CD8-positive, alpha-beta memory T cell (primary cell): ENCODE measurements around the gene IGSF22. TPM values are rescaled to one million over a fixed set of nuclear protein-coding genes. Genes with fewer than 3 reads are reported as not detected.
A peak's percentile ranks its signal among the peaks of the same experiment; 100 is the strongest.

Experiments
- CTCF ChIA-PET: fragments of 350-600 bp; sonication (Branson Sonifier 250); formaldehyde crosslinking; loops from one replicate; lab custom pipeline; 2021; ENCODE audit warnings: antibody characterized with exemption; lab: Charles Lee
- POLR2A ChIA-PET: fragments of 350-600 bp; sonication (Branson Sonifier 250); formaldehyde crosslinking; loops from one replicate; lab custom pipeline; 2021; ENCODE audit warnings: antibody characterized with exemption; lab: Charles Lee
- DNase-seq, 5 donors: peaks; one replicate each; pipeline versions ENCODE4 v3.0.0 to v3.0.0-alpha.2; 2020 to 2022; ENCODE audit warnings: mixed read lengths in 1 of 5
- H3K27ac ChIP-seq: one replicate; pipeline ENCODE4 v1.7.0; 2013; ENCODE audit warnings: low read depth, mild to moderate bottlenecking, low read length, moderate library complexity
- H3K27me3 ChIP-seq: 2 replicates; pipeline ENCODE4 v1.7.0; 2013; ENCODE audit warnings: low read length, mild to moderate bottlenecking; ENCODE audit not compliant: insufficient read depth, poor library complexity, severe bottlenecking
- H3K36me3 ChIP-seq: 2 replicates; pipeline ENCODE4 v1.7.0; 2013; ENCODE audit warnings: mild to moderate bottlenecking, low read length, moderate library complexity; ENCODE audit not compliant: insufficient read depth
- H3K4me1 ChIP-seq: 2 replicates; pipeline ENCODE4 v1.7.0; 2013; ENCODE audit warnings: mild to moderate bottlenecking, low read length, moderate library complexity; ENCODE audit not compliant: insufficient read depth
- H3K4me3 ChIP-seq: 2 replicates; pipeline ENCODE4 v1.7.0; 2013; ENCODE audit warnings: mild to moderate bottlenecking, low read length
- H3K9me3 ChIP-seq: 2 replicates; pipeline ENCODE4 v1.7.0; 2013; ENCODE audit warnings: mild to moderate bottlenecking, low read length
- H3K27ac Mint-ChIP-seq, 8 donors: one replicate each; pipeline ENCODE4 v1.8.0; 2020 to 2021; ENCODE audit warnings: mixed read lengths in 8 of 8, mild to moderate bottlenecking in 6 of 8, inconsistent platforms in 3 of 8, moderate library complexity in 3 of 8
- H3K27me3 Mint-ChIP-seq, 2 donors: one replicate each; pipeline ENCODE4 v1.8.0; 2020 to 2021; ENCODE audit warnings: mixed read lengths in 2 of 2, mild to moderate bottlenecking in 1 of 2, moderate library complexity in 1 of 2
- H3K36me3 Mint-ChIP-seq, 3 donors: one replicate each; pipeline ENCODE4 v1.8.0; 2020 to 2021; ENCODE audit warnings: mixed read lengths in 3 of 3, inconsistent platforms in 1 of 3, mild to moderate bottlenecking in 1 of 3
- H3K4me1 Mint-ChIP-seq, 3 donors: one replicate each; pipeline ENCODE4 v1.8.0; 2020 to 2021; ENCODE audit warnings: mixed read lengths in 3 of 3, inconsistent platforms in 1 of 3, mild to moderate bottlenecking in 1 of 3
- H3K4me3 Mint-ChIP-seq, 7 donors: one replicate each; pipeline ENCODE4 v1.8.0; 2020 to 2021; ENCODE audit warnings: mixed read lengths in 7 of 7, mild to moderate bottlenecking in 6 of 7, moderate library complexity in 4 of 7, inconsistent platforms in 2 of 7
- H3K9me3 Mint-ChIP-seq, 5 donors: one replicate each; pipeline ENCODE4 v1.8.0; 2020 to 2022; ENCODE audit warnings: mixed read lengths in 5 of 5, mild to moderate bottlenecking in 3 of 5, moderate library complexity in 2 of 5, inconsistent platforms in 1 of 5
- polyA plus RNA-seq: library from polyadenylated mRNA; unstranded; fragments of 300-500 nt; fragmentation: Illumina TruSeq; gene quantifications from one replicate; pipeline ENCODE4 v1.2.3, GENCODE V29; 2021
- total RNA-seq, 2 experiments: library from RNA; stranded (reverse); gene quantifications; one replicate each; pipeline ENCODE4 v1.2.3, GENCODE V29; 2021

IGSF22 gene
- total and polyA plus RNA-seq, 3 experiments from 2014 or later = 0.20 to 6.1 (median 0.33) TPM

GRCh38 chr11:18703001-18703763 is 22.8 kb downstream of the IGSF22 start:
- H3K9me3 ChIP-seq = no peaks in the 10 kb centered on the region
- H3K27ac Mint-ChIP-seq = peak overlapping the region in 2 of 8 donors; percentile 22 to 45
- peaks cover 2 to 5% (median 4%) of the 10 kb centered on the region in 3 donors for H3K36me3 Mint-ChIP-seq
- no peaks in the 10 kb centered on the region for H3K36me3 ChIP-seq
- H3K4me1 Mint-ChIP-seq = peaks cover 25 to 47% (median 31%) of the 10 kb centered on the region in 3 donors
- peak overlapping the region in 2 of 7 donors; percentile 32 to 73 for H3K4me3 Mint-ChIP-seq
- ChIA-PET CTCF (interaction anchor here (1.7 to 7.4 kb wide), 2 partner anchors 19 kb away, joined by 10 to 44 read pairs; no protein-coding TSS in a partner anchor), POLR2A (no interaction called here)
- no peak overlapping the region for H3K27ac ChIP-seq
- H3K27me3 ChIP-seq = no peaks in the 10 kb centered on the region
- peaks cover 19% of the 10 kb centered on the region for H3K4me1 ChIP-seq
- H3K4me3 ChIP-seq = no peak overlapping the region
- no peak for DNase-seq
- H3K9me3 Mint-ChIP-seq = no peaks in the 10 kb centered on the region
- peaks cover 0 to 1% of the 10 kb centered on the region in 2 donors for H3K27me3 Mint-ChIP-seq

- ChIA-PET POLR2A (no interaction called here), CTCF (interaction anchor here (1.7 kb wide), 1 partner anchor 20 kb away, joined by 10 read pairs; no protein-coding TSS in a partner anchor)
- no peaks in the 10 kb centered on the region for H3K27me3 ChIP-seq
- H3K27me3 Mint-ChIP-seq = peaks cover 0 to 1% of the 10 kb centered on the region in 2 donors
- H3K4me1 ChIP-seq = peaks cover 19% of the 10 kb centered on the region
- peaks cover 2 to 4% (median 4%) of the 10 kb centered on the region in 3 donors for H3K36me3 Mint-ChIP-seq
- no peak for DNase-seq
- no peaks in the 10 kb centered on the region for H3K9me3 Mint-ChIP-seq
- peak overlapping the region in 2 of 7 donors; percentile 7 to 19 for H3K4me3 Mint-ChIP-seq
- H3K4me3 ChIP-seq = no peak overlapping the region
- peaks cover 26 to 40% (median 28%) of the 10 kb centered on the region in 3 donors for H3K4me1 Mint-ChIP-seq
- no peak overlapping the region for H3K27ac ChIP-seq
- H3K36me3 ChIP-seq = no peaks in the 10 kb centered on the region
- no peaks in the 10 kb centered on the region for H3K9me3 ChIP-seq
- H3K27ac Mint-ChIP-seq = peak overlapping the region in 2 of 8 donors; percentile 10 to 60
Observed at GRCh38 chr11:18701614-18702216, 24.3 kb downstream of the IGSF22 start.

DNA sequence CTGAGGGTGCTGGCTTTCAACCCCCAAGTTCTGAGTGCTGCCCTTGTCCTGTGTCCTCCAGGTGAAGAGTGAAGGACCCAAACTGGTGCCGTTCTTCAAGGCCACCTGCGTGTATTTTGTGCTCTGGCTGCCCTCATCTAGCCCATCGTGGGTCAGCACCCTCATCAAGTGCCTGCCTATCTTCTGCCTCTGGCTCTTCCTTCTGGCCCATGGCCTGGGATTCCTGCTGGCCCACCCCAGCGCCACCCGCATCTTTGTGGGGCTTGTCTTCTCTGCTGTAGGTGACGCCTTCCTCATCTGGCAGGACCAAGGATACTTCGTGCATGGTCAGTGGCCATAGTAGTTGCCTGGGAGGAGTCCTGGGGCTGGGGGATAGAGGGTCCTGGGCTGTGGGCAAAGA is 25.1 kb downstream of the IGSF22 start:
- H3K4me3 Mint-ChIP-seq = peak overlapping the region in 5 of 7 donors; percentile 25 to 92 (median 71)
- H3K36me3 Mint-ChIP-seq = peaks cover 2 to 4% (median 3%) of the 10 kb centered on the region in 3 donors
- H3K4me3 ChIP-seq = no peak overlapping the region
- H3K36me3 ChIP-seq = no peaks in the 10 kb centered on the region
- DNase-seq = no peak
- no peaks in the 10 kb centered on the region for H3K27me3 ChIP-seq
- H3K9me3 Mint-ChIP-seq = no peaks in the 10 kb centered on the region
- CTCF ChIA-PET = no interaction called here
- peaks cover 20 to 31% (median 24%) of the 10 kb centered on the region in 3 donors for H3K4me1 Mint-ChIP-seq
- peaks cover 19% of the 10 kb centered on the region for H3K4me1 ChIP-seq
- no peaks in the 10 kb centered on the region for H3K9me3 ChIP-seq
- POLR2A ChIA-PET = no interaction called here
- H3K27me3 Mint-ChIP-seq = peaks cover 0 to 1% of the 10 kb centered on the region in 2 donors
- H3K27ac Mint-ChIP-seq = peak overlapping the region in 3 of 8 donors; percentile 47 to 63 (median 61)
- H3K27ac ChIP-seq = no peak overlapping the region

- H3K4me3 Mint-ChIP-seq = peak overlapping the region; percentile 77 to 92 (median 83)
- Histone ChIP-seq H3K4me1 (peaks cover 14% of the 10 kb centered on the region), H3K9me3 (no peaks in the 10 kb centered on the region), H3K36me3 (no peaks in the 10 kb centered on the region), H3K27ac (no peak overlapping the region), H3K4me3 (no peak overlapping the region), H3K27me3 (no peaks in the 10 kb centered on the region)
- peaks cover 2 to 4% (median 3%) of the 10 kb centered on the region in 3 donors for H3K36me3 Mint-ChIP-seq
- peaks cover 0 to 1% of the 10 kb centered on the region in 2 donors for H3K27me3 Mint-ChIP-seq
- H3K27ac Mint-ChIP-seq = peak overlapping the region in 4 of 8 donors; percentile 48 to 92 (median 76)
- peaks cover 19 to 26% (median 19%) of the 10 kb centered on the region in 3 donors for H3K4me1 Mint-ChIP-seq
- no peaks in the 10 kb centered on the region for H3K9me3 Mint-ChIP-seq
- ChIA-PET POLR2A (no interaction called here), CTCF (no interaction called here)
- no peak for DNase-seq
Observed at GRCh38 chr11:18700375-18700774, 25.6 kb downstream of the IGSF22 start.

GRCh38 chr11:18699848-18700261 is 26.1 kb downstream of the IGSF22 start:
- no peaks in the 10 kb centered on the region for H3K9me3 Mint-ChIP-seq
- no peaks in the 10 kb centered on the region for H3K36me3 ChIP-seq
- POLR2A ChIA-PET = no interaction called here
- peaks cover 2 to 4% (median 3%) of the 10 kb centered on the region in 3 donors for H3K36me3 Mint-ChIP-seq
- H3K27me3 ChIP-seq = no peaks in the 10 kb centered on the region
- CTCF ChIA-PET = no interaction called here
- no peak overlapping the region for H3K4me3 ChIP-seq
- H3K27ac Mint-ChIP-seq = peak overlapping the region in 7 of 8 donors; percentile 48 to 92 (median 87)
- peaks cover 12% of the 10 kb centered on the region for H3K4me1 ChIP-seq
- DNase-seq = no peak
- no peak overlapping the region for H3K27ac ChIP-seq
- H3K4me1 Mint-ChIP-seq = peaks cover 14 to 21% (median 14%) of the 10 kb centered on the region in 3 donors
- peak overlapping the region; percentile 77 to 92 (median 83) for H3K4me3 Mint-ChIP-seq
- H3K9me3 ChIP-seq = no peaks in the 10 kb centered on the region
- H3K27me3 Mint-ChIP-seq = no peaks in the 10 kb centered on the region

GRCh38 chr11:18699269-18699596 is 26.8 kb downstream of the IGSF22 start:
- Histone ChIP-seq H3K27ac (no peak overlapping the region), H3K4me1 (peaks cover 12% of the 10 kb centered on the region), H3K4me3 (peak overlapping the region; percentile 29), H3K9me3 (no peaks in the 10 kb centered on the region), H3K27me3 (no peaks in the 10 kb centered on the region), H3K36me3 (no peaks in the 10 kb centered on the region)
- Mint-ChIP-seq H3K27ac (peak overlapping the region; percentile 48 to 89 (median 82)), H3K4me3 (peak overlapping the region; percentile 77 to 92 (median 83)), H3K4me1 (peaks cover 12 to 19% (median 13%) of the 10 kb centered on the region in 3 donors), H3K9me3 (no peaks in the 10 kb centered on the region), H3K36me3 (peaks cover 2 to 4% (median 3%) of the 10 kb centered on the region in 3 donors), H3K27me3 (no peaks in the 10 kb centered on the region)
- no peak for DNase-seq
- POLR2A ChIA-PET = interaction anchor here (1.1 kb wide), 1 partner anchor 63 kb away, joined by 4 read pairs; no protein-coding TSS in a partner anchor
- CTCF ChIA-PET = interaction anchor here (2.5 kb wide), 1 partner anchor 23 kb away, joined by 13 read pairs; no protein-coding TSS in a partner anchor

- peak within 1 kb of the TSS; percentile 77 to 92 (median 85) for H3K4me3 Mint-ChIP-seq
- Histone ChIP-seq H3K27ac (no peak within 1 kb of the TSS), H3K9me3 (no peaks in the 10 kb centered on the region), H3K4me3 (peak within 1 kb of the TSS; percentile 29), H3K27me3 (no peaks in the 10 kb centered on the region), H3K4me1 (peaks cover 12% of the 10 kb centered on the region), H3K36me3 (no peaks in the 10 kb centered on the region)
- peak; percentile 87 to 95 (median 91) for DNase-seq
- H3K9me3 Mint-ChIP-seq = no peaks in the 10 kb centered on the region
- ChIA-PET POLR2A (interaction anchor here (0.7 to 1.2 kb wide), 5 partner anchors 26 to 117 kb away, joined by 3 to 4 read pairs (median 4); partner anchors contain the start of gene UEVLD), CTCF (interaction anchor here (0.6 to 2.5 kb wide), 3 partner anchors 8 to 29 kb away, joined by 3 to 13 read pairs (median 3); no protein-coding TSS in a partner anchor)
- no peaks in the 10 kb centered on the region for H3K27me3 Mint-ChIP-seq
- peak within 1 kb of the TSS; percentile 48 to 96 (median 88) for H3K27ac Mint-ChIP-seq
- peaks cover 12 to 19% (median 13%) of the 10 kb centered on the region in 3 donors for H3K4me1 Mint-ChIP-seq
- H3K36me3 Mint-ChIP-seq = peaks cover 0 to 4% (median 3%) of the 10 kb centered on the region in 3 donors
Observed at GRCh38 chr11:18698341-18699268, 27.4 kb downstream of the IGSF22 start, which contains the start of gene TMEM86A. Gene TMEM86A (plus strand): TSS chr11:18698779. CDS start chr11:18698887, 108 bp downstream.
